Ovary (tissue), 3 donors: ENCODE results near the gene TVP23A.

Experiments
- CTCF ChIP-seq, 3 donors: fragments of 450-650 bp in 2 of 3; fragments of 200-600 bp in 1 of 3; IDR thresholded peaks; one replicate each; pipeline versions ENCODE4 v1.5.1 to v1.8.0; 2016 to 2022; ENCODE audit warnings: antibody characterized with exemption in 3 of 3, mild to moderate bottlenecking in 1 of 3
- POLR2A ChIP-seq: fragments of 450-650 bp; IDR thresholded peaks from one replicate; pipeline ENCODE4 v1.6.1; 2017; ENCODE audit warnings: antibody characterized with exemption, mild to moderate bottlenecking, moderate library complexity
- donor health status: DM: no; HTN: no; CAD: no.

- no peak for TF ChIP-seq POLR2A
- TF ChIP-seq CTCF (IDR thresholded peaks at IDR 0.05): no peak
Measured at GRCh38 chr16:10805334-10805733, 13.3 kb downstream of the TVP23A start.
